GM12873 (cell line): ENCODE data around the gene TTLL4.

Experiments
- CTCF ChIP-seq: IDR thresholded peaks from 2 replicates; pipeline ENCODE4 v1.5.1; 2012; ENCODE audit warnings: low read depth, mild to moderate bottlenecking, moderate library complexity, low read length, control low read depth; ENCODE audit not compliant: insufficient read depth; ENCODE audit errors: missing control alignments

The TTLL4 gene

DNA sequence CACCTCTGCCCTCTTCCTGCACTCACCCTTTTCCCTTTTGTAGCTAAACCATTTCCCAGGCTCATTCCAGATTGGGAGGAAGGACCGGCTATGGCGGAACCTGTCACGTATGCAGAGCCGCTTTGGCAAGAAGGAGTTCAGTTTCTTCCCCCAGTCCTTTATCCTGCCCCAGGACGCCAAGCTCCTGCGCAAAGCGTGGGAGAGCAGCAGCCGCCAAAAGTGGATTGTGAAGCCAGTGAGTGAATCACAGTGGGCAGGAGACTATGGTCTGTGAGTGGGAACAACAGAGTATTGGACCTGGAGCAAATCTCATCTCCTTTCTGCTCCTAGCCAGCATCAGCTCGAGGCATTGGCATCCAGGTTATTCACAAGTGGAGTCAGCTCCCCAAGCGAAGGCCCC, 36.3 kb downstream of the TTLL4 start:
- no peak for TF ChIP-seq CTCF

DNA sequence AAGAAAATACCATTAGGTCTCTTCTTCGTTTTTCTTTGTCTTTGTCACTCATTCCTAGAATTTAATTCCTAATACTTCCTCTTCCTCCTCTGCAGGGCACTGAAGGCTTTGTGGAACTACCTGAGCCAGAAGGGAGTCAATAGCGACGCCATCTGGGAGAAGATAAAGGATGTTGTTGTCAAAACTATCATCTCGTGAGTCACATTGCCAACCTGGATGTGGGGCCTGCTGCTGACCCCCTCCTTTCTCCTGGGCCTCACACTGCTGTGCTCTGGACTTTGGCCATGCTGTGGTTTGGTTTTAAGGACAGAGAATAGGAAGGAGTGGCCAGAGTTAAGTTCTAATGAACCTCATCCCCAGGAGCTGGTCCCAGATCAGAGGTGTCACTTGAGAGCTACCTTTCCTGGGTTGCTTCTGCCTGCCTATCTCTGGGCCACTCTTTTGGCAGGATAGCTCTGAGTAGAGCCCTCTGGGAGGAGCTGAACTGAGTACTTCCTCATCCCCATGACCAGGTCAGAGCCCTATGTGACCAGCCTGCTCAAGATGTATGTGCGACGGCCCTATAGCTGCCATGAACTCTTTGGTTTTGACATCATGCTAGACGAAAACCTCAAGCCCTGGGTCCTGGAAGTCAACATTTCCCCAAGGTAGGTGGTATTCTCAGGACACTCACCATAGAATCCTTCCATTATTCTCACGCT, 38.3 kb downstream of the TTLL4 start:
- no peak for TF ChIP-seq CTCF

DNA sequence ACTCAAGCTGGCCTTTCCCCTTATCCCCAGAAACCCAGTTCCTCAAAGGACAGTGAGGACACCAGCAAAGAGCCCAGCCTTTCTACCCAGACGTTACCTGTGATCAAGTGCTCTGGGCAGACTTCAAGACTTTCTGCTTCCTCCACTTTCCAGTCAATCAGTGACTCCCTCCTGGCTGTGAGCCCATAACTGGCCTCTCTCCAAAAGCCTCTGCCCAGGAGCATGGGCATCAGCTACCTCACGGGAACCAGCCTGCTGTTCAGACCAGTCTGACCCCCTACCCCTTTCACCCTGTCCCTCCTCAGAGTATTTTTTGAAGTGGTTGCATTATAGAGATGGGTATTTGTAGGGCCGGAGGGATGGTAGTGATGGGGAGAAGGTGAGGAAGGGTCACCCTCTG, 43.6 kb downstream of the TTLL4 start:
- TF ChIP-seq CTCF, result no peak

DNA sequence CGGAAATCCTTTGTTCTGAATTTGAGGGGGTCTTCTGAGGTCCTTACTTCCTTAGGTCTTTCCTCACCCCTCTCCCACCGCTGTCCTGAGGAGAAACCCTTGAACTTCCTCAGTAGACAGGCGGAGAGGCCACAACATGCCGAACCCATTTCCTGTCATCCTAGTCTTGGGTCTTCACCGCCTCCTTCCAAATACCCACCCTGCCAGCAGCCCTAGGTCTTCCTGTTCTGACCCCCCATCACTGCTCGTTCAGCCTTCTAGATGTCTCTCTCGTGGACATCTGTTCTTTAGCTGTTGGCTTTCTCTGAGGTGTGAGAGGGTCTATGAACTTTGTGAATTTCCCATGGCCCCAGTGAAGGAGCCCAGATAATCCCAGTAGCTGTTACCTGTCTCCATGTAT, 44.1 kb downstream of the TTLL4 start:
- TF ChIP-seq CTCF, result no peak

- no peak for TF ChIP-seq CTCF
These were observed 44.5 kb downstream of the TTLL4 start for GRCh38 chr2:218755198-218755566.

DNA sequence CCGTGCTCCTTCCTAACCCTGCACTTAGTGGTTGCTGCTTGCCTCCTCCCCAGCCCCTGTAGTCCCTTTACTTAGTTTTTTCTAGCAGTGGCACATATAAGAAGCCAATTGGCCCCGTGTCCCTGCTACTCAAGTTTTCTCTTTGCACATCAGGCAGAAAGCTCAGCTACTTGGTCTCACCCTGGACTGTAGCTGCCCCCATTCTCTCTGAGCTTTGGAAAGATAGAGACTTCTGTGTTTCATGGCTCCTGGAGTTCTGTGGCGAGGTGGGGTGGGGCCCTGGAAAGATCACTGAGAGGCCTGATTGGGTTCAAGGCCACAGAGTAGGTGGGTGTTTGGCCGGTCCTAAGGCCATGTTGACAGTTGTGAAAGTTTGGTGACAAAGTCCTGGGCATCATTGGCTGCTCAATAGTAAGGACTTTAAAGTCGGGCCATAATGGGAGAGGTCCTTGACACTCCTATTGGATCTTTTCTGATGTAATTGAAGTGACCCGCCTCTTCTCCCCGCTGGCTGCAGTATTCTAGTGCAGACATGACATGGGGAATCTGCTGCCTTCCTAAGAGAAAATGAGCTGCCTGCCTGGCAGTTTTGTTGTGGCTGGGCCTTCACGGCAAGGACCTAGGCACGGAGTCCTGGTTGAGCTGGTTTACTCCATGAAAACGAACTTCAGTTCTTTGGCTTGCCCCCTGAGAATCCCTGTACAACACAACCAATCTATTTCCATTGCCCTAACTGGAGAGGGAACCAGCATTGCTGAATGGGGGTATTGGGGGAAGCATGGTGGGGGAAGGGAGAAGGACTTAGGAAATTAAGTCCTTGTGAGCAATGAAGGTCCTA, 45.2 kb downstream of the TTLL4 start:
- TF ChIP-seq CTCF, result no peak

DNA sequence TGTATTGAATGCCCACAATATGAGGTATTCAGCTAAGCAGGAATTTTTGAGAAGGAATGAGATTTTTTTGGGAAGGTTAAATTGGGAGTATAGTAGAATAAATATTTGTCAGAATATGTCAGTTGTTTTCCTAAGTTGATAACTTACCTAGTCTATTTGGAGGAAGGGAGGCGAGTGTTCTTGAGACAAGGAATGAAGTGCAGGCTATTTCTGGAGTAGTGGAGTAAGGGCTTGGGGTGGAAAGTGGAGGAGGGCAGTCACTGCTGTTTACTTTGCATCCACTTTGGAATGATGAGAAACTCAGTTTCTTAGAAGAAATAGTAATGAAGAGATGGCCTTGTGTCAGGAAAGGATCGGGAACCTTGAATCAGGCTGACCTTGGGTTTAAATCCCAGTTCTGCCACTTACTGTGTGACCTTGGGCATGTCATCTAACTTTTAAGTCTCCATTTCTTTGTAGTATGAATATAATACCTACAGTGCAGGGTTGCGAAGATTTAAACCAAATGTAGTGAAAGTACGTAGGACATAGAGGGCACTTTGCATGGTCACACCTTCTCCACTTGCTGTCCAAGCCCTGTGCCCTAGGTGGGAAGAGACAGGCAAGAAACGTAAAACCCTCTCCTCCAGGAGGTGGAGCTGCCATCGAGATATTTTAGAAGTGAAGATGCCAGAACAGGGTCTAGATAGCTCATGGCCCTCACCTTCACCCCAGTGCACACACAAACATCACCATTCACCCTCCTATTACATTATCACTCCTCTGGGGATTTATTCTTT, 46.2 kb downstream of the TTLL4 start:
- no peak for TF ChIP-seq CTCF
